GM20431 (cell line): Measurements from ENCODE around the gene TRAP1.
"Not testable (repeated sequence)": the region's sequence is repeated elsewhere in the genome, so short reads cannot be mapped to it uniquely, and the experiment has no call there.

Source experiments
- in situ Hi-C: fragments of 300-500 bp; cut with MseI, MboI; formaldehyde crosslinking; loops from one replicate; pipeline ENCODE4 v1.15.0; 2020; ENCODE audit warnings: low sequenced_read_pairs; ENCODE audit not compliant: unreplicated experiment

TRAP1 gene

GRCh38 chr16:3637371-3637923 lies 79.9 kb downstream of the TRAP1 start:
- in situ Hi-C loops: no loop called here

- in situ Hi-C loops: no loop called here
Observed at GRCh38 chr16:3625911-3626732, 91.2 kb downstream of the TRAP1 start.

- in situ Hi-C loops: no loop called here
Observed at GRCh38 chr16:3625331-3625730, 92.0 kb downstream of the TRAP1 start.

GRCh38 chr16:3623642-3624041 lies 93.7 kb downstream of the TRAP1 start:
- in situ Hi-C loops: no loop called here

GRCh38 chr16:3618769-3619141 lies 98.6 kb downstream of the TRAP1 start:
- in situ Hi-C loops: no loop called here

- in situ Hi-C loops: no loop called here
Observed at GRCh38 chr16:3612510-3613466, 104.5 kb downstream of the TRAP1 start.

- in situ Hi-C loops: no loop called here
Observed at GRCh38 chr16:3611146-3611975, 106.0 kb downstream of the TRAP1 start, which contains the start of gene SLX4. Gene SLX4, minus strand, starts transcription at chr16:3611606. Its CDS starts 2,642 bp downstream, at chr16:3608964.

GRCh38 chr16:3610698-3611145 lies 106.6 kb downstream of the TRAP1 start:
- in situ Hi-C loops: no loop called here

- in situ Hi-C loops: no loop called here
Observed at GRCh38 chr16:3609895-3610697, 107.2 kb downstream of the TRAP1 start.

- in situ Hi-C loops: not testable (repeated sequence)
Observed at GRCh38 chr16:3608976-3609375, 108.3 kb downstream of the TRAP1 start.

GRCh38 chr16:3608069-3608468 lies 109.3 kb downstream of the TRAP1 start:
- in situ Hi-C loops: no loop called here
